GM21526 (cell line): ENCODE measurements around the gene KCNAB1.
A peak's percentile ranks its signal among the peaks of the same experiment; 100 is the strongest.
"Not testable (repeated sequence)": the region's sequence is repeated elsewhere in the genome, so short reads cannot be mapped to it uniquely, and the experiment has no call there.

Experiments
- ATAC-seq: cut with Tn5 transposase; IDR thresholded peaks from one replicate; pipeline ENCODE4 v1.9.1; 2021; ENCODE audit warnings: moderate library complexity; ENCODE audit not compliant: unreplicated experiment, low FRiP score

Gene KCNAB1

DNA sequence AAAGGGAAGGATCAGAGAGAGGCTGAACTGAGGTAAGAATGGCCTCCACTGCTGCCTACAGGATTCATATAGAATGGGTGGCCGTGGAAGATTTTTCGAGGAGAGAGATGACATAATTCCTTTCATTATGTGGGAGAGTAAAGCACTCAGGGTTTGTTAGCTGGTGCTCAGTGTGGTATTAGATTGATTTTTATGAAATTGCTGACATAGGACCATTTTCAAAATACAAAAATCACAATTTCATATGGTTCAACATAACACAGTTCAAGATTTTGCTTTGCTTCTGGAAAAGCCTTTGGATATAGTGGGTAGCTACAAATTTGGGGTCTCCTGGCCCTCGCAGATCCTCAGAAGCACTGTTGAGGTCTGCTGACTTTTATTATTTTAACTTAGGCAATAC lies 95.4 kb downstream of the KCNAB1 start:
- no peak for ATAC-seq

DNA sequence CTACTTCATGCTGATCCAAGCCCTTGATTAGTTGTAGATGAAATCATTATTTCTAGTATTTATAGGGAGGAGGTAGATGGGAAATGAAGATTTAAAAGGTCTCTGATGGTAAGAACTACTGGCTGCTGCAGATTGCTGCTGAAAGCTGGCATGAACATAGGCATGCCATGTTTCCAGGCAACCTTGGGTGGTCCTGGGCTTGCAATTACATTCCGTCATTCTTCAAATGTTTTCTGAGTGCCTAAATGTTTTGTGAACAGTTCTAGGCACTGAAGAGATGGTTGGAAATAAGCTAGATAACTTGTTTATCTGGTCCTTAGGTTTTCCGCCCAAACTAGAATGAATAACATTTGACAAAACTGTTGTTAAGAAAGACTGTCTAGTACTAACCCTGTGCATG lies 95.8 kb downstream of the KCNAB1 start:
- no peak for ATAC-seq

DNA sequence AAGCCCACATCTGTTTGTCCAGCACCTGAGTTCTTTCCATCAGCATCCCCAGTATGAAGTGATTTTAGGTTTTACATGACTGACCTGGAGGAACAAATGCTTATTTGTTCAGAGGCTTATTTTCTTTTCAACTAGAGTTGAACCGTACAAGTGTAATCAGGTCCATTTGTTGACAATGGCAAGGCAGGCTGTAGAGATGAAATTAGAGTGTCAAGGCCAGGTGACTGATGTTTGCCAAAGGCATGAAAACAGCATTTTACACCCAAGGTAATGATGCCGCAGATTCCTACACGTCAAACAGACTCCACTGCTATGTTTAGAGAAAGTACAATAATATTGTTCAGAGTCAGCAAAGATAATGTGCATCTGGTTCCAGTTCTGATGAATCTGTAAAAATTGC lies 96.5 kb downstream of the KCNAB1 start:
- ATAC-seq, result no peak

DNA sequence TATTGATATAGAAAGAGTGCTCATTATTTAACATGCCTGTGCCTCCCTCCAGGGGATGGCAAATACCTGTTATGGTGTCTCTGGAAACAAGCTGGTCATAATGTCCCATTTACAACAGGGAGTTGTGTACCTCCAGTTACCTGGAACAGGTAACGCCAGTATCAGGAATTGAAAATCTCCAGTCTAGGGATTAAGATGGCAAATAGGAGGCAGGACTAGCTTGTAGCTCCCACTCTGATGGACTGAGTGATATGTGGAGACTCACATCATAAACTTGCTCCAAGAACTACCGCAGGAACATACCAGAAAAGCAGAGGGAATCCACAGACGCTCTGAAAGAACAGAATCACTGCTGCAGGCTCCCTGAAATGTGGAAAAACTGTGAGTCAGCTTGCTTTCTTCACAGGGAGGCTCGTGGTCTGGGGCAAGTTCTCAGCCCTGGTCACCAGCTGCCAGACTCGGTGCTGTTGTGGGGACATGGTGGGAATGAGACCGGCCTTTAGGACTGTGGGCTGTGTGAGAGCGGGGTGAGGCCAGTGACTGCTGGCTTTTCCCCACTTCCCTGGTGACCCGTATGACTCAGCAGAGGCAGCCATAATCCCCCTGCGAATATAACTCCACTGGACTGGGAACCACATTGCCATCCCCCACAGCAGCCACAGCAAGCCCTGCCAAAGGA lies 97.4 kb downstream of the KCNAB1 start:
- no peak for ATAC-seq

DNA sequence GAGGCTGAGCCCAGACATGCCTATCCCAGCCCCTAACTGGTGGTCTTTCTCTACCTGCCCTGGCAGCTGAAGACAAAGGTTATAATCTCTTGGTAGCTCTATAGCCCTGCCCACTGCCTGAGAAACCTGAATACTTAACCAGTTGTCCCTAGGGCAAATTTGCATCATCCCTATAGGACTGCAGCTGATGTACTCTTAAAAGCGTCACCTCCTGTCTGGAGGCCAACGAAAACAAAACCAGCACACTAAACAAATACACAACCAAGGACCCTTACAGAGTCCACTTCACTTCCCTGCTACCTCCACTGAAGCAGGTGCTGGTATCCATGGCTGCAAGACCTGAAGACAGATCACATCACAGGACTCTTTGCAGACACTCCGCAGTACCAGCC lies 98.0 kb downstream of the KCNAB1 start:
- ATAC-seq, result no peak

DNA sequence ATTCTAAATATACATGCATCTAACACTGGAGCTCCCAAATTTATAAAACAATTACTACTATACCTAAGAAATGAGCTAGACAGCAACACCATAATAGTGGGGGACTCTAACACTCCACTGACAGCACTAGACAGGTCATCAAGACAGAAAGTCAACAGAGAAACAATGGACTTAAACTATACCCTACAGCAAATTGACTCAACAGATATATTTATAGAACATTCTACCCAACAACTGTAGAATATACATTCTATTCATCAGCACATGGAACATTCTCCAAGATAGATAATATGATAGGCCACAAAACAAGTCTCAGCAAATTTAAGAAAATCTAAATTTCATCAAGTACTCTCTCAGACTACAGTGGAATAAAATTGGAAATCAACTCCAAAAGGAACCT lies 102.0 kb downstream of the KCNAB1 start:
- ATAC-seq, result not testable (repeated sequence)

DNA sequence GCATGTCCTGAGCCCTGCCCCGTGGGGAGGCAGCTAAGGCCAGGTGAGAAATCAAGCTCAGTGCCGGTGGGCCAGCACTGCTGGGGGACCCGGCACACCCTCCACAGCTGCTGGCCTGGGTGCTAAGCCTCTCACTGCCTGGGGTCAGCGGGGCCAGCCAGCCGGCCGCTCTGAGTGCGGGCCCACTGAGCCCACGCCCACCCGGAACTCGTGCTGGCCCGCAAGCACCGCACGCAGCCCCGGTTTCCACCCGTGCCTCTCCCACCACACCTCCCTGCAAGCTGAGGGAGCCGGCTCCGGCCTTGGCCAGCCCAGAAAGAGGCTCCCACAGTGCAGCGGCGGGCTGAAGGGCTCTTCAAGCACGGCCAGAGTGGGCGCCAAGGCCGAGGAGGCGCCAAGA lies 103.7 kb downstream of the KCNAB1 start:
- not testable (repeated sequence) for ATAC-seq

DNA sequence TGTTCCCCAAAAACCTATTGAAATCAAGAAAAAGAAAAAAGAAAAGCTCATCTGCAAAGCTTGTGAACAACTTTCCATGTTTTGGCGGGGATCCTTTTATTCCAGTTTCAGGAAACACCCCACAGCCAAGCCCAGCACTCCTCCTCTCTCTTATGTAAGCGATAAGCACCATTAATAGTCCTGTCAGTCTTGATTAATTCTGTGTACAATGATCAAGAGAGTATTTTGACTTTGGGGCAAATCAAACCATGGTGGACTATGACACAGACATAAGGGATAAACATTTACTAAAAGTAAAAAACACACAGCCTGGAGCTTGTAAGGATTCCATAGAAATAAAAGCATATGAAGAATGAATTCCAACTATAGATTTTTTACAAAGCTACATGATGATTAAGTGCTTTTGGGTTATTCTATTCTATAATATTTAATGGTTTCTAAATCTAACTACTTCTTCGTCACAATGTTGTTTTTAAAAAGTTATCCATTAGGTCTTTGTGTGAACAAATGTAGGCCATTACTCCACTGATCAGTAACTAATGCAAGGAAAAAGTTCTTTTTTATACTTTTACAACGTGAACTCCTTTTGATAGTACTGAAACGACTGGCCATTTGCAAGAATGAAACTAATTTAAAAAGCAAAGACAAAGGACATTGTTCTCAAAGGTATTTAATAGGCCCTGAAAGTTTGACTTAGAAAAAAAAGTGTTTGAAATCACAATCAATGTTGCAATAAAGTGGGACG lies 106.5 kb downstream of the KCNAB1 start:
- no peak for ATAC-seq

DNA sequence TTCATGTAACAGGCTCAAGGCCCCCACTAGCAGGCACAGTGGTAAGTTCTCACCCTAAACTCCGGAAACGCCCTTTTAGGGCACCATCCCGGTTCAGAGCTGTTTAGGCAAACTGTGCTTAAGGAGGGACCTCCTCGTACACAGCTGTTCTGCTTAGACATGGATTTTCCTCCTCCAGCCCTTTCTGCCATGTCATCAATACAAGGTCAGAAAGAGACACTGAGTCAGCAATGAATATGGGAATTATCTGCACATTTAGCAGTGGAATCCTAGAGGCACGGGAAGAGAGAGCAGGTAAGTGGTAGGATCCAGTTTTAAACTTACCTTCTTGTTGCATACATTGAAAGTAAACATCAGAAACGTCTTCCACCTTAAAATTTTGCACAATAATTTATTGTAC lies 107.3 kb downstream of the KCNAB1 start:
- no peak for ATAC-seq

DNA sequence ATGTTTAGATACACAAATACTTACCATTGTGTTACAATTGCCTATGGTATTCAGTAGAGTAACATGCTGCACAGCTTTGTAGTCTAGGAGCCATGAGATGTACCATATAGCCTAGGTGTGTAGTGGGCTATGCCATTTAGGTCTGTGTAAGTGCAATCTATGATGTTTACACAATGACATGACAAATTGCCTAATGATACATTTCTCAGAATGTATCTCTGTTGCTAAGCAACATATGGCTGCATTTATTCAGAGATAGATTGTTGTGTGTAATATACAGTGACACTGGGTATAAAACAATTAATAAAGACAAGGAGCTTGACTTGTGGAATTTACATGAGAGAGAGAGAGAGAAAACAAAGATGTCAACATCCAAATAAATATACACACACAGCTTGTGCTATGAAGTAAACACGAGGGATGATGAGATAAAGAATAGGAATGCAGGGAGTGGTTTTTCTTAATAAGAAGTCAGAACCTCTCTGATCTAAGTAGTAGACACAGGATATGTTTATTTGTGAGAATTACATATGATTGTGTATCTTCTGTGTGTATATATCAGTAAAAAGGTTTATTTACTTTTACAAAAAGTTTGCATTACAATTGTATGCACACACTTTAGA lies 110.0 kb downstream of the KCNAB1 start:
- ATAC-seq, result no peak

DNA sequence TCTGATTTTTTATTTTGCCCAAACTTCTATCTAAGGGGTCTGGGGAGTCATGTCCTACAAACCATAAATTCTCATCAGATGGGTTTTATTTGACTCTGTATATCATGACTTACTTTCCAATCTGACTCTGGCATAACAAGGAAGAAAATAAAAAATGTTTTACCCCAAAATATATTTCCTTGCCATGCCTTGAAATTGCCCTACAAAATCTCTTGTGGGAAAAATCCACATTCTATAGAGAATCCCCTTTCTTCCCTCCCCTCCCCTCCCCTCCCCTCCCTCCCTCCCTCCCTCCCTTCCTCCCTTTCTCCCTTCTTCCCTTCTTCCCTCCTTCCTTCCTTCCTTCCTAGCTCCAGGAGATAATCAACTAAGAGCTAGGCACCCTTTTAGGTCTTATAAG lies 110.8 kb downstream of the KCNAB1 start:
- not testable (repeated sequence) for ATAC-seq

DNA sequence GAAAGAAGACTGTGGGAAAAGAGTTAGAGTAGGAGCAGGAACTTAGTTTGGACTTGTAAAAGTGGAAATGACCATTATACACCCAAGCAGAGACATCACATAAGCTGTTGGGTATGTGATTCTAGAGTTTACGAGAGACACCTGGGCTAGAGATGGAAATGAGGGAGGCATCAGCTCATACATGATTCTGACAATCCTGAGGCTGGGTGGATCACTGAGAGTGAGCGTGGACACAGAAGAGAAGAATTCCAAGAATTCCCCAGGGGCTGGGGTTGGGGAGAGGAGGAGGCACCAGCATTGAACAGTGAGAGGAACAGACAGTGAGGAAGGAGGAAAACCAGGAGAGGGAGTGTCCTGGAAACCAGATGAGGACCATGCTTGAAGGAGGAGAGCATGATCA lies 113.5 kb downstream of the KCNAB1 start:
- no peak for ATAC-seq

DNA sequence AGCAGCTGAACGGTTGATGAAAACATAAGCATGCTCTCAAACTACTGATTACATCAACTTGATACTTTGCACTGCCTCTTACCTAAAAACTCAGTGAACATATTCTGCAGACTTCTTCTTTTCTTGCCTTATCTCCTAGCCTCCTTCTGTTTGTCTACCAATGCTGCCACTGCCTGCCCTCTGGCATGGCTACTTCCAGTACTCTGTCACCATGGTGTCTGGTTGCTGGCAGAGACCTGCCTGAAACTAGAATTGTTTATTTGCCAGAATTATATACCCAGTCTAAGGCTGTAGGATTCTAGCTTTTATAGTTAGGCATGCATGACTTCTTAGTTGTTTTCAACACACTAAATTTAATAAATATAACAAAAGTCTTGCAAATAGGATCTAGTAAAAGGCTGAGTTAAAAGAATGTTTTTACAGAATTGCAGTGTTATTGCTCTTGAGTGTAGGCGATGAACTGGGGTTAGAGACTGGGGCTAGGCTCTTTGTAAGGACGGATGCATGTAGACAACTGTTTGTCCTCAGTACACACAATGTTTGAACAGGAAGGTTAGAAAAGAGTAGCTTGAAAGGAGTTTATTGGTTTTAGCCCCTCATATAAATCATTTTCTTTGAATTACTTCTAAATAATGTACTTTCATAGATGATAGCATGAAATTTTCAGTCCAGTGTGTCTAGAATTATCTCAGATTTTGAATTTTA lies 116.3 kb downstream of the KCNAB1 start:
- ATAC-seq, result no peak

DNA sequence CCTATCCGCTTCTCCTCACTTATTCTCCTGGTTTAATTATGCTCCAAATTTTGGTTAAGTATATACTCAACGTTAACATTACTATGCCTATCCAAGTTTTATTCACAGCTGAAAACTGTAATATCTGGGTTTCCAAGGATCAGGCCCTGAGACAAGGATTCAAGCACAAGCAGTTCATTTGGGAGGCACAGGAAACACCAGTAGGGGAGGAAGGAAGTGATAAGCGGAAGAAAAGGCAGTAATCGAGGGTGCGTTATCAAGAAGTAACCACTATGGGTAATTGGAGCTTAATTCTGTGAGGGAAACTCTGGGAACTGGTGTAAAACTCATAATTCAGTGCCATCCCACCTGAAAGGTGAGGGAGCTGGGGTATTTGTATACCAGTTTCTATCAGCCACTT lies 120.3 kb downstream of the KCNAB1 start:
- no peak for ATAC-seq

DNA sequence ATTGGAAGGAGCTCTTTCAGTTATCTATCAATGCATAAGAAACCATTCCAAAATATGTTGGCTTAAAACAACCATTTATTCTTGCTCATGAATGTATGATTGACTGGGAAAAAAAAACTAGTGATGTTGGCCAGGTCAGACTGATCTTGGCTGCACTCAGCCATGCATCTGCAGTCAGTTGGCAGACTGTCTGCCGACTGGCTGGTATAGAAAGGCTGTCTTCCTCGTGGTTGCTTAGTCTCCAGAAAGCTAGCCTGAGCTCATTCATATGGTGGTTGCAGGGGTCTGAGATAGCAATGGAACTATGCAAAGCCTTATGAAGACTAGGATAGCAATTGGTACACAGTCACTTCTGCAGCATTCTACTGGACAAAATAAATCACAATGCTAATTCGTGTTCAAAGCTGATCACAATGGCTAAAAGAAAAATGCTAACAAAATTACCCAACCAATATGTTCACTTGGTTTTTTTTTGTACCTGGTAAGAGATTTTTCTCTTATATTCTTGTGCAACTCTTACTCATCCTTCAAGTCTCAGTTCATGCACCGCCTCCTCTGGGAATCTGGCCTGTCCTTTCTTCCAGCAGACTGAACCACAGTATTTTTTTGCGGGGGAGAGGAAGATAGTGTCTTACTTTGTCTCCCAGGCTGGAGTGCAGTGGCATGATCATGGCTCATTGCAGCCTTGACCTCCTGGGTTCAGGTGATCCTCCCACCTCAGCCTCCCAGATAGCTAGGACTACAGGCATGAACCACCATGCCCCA lies 126.8 kb downstream of the KCNAB1 start:
- no peak for ATAC-seq

DNA sequence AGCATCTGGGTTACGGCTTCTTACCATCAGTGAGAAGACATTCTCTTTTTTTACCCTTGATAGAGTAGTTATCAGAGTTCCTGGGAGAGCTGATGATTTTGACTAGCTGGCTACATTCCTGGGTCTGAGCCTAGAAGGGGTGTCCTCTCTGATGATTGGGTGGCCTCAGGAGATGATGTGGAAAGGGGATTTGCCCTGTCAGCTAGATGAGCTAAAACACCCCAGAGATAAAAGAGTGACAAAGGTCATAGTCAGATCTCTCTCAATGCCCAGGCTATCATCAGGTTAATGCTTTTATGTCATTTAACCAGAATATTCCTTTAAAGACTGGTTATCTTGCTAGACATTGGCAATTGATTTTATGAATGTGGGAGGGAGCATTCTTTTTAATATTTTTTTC lies 130.2 kb downstream of the KCNAB1 start:
- no peak for ATAC-seq

DNA sequence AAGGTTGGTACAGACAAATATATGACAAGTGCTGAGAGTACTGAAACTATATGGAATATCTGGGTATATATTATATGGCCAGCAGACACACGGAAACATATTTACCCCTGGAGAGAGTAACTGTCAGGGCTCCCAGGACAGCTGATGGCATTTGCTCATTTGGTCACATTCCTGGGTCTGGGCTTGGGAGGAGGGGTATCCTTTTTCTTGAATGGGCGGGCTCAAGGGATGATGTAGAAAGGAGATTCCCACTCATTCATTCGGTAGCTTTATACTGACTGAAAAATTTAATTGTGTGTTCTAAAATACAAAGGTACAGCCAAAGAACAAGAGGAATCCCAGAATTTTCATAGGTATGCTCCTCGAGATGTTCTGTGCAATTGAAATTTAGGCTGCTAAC lies 131.0 kb downstream of the KCNAB1 start:
- no peak for ATAC-seq

DNA sequence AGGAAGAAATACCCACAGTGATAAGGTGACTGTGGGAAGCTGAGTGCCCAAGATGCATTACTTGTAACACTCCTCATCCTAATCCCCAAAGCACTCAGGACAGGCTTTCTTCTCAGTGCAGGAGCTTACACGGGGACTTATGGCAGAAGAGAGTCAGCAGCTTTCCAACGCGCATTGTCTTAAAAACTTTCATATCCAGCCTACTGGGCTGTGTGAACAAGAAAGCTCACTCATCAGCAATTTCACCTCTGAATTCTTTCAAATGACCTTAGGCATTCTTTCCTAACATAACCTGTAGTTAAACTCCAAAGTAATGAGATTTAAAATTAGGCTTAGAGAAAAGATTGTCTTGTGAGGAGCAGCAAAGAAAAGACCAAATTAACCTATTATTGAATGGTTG lies 132.3 kb downstream of the KCNAB1 start:
- no peak for ATAC-seq

DNA sequence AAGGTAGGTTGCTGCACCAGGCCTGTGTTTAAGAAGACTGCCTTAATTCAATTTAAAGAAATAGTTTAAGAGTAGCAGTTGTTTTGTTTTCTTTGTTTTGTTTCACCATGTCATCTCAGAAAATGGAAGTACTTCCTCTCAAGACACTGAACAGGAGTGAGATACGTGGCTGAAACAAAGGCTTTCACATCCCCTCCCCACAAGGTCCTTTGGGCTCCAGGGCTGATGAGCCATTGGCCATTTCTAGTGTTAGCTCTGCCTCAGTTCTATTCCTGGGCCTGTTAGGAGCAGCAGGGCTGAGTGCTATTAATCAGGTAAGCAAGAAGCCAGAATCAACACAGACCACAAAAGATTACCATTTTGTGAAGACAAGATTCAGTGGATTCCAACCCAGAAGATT lies 132.8 kb downstream of the KCNAB1 start:
- peak; percentile 85 for ATAC-seq

DNA sequence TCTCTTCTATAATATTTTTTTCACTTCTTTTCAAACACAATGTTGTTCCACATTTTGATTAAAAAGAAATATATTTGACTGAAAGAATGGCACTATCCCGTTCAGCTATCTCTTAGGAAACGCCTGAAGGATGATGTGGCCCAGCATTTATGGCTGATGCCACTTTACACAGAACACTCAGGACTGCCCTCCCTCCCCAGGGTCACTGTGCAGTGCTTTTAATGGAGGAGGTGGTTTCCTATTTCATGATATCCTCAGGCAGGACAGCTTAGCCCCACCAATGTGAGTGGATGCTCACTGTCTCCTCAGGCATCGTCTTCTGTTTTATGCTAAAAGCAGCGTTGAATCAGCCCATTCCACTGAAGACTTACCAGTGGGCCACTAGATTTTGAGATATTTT lies 135.9 kb downstream of the KCNAB1 start:
- ATAC-seq, result no peak

DNA sequence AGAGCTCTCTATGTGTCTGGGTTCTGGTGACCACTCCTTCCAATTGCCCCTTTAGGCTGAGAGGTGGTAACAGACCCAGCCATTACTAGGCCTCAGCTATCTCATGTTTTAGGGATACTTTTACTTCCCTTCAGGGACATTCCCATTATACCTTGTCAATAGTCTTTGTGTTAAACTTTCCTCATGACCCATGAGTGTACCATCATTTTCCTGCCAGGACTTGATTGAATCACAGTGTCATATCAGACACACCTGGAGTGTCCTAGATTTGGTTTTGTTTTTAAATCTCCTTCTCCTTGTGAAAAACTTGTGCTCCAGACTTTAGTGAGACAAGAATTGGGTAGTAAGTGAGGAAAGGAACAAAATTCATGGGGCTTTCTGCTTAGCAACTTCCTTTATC lies 136.6 kb downstream of the KCNAB1 start:
- ATAC-seq, result no peak
